Stimulated activated CD8-positive, alpha-beta memory T cell treated with anti-CD3 and anti-CD28 coated beads, Interleukin-4, amount 100 ng/mL, for 48 hours (primary cell): ENCODE results near the gene OPRL1.

Source experiments
- DNase-seq: peaks from one replicate; pipeline ENCODE4 v3.0.0-alpha.2; 2020

OPRL1 gene

DNA sequence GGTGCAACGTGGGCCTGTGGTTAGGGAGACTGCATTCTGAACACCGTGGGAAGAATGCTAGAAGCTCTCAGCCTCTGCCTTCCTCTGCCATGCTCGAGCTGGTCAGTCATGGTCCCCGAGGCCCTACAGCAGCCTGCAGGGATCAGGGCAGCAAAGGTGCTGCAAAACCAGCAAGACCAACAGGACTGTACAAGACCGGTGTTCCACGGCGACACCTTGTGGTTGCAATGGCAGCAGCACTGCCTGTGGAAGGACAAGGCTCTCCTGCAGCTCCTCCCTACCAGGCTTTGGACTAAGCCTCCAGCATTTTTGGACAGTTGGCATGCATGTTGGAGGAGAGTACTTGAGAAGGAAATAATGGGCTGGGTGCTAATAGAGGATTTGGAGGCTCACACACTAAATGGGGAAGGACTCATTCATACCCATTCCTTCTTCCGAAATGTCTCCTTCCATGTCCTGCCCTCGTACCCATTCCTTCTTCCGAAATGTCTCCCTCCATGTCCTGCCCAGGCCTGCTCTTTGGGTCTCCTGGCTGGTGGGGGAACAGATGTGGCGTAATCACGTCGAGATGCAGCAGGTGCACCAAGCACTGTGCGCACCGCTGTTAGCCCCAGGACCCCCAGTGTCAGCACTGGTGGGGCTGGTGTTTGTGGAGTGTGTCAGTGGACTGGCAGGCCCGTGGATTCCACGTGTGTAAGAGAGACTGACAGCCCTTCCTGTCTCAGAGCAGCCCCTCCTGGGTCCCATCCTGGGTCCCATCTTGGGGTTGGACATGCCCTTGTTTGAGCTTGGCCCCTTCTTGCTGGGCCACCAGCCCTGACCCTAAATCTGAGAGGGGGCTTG, 65.8 kb downstream of the OPRL1 start:
- DNase-seq, result peak; percentile 60

DNA sequence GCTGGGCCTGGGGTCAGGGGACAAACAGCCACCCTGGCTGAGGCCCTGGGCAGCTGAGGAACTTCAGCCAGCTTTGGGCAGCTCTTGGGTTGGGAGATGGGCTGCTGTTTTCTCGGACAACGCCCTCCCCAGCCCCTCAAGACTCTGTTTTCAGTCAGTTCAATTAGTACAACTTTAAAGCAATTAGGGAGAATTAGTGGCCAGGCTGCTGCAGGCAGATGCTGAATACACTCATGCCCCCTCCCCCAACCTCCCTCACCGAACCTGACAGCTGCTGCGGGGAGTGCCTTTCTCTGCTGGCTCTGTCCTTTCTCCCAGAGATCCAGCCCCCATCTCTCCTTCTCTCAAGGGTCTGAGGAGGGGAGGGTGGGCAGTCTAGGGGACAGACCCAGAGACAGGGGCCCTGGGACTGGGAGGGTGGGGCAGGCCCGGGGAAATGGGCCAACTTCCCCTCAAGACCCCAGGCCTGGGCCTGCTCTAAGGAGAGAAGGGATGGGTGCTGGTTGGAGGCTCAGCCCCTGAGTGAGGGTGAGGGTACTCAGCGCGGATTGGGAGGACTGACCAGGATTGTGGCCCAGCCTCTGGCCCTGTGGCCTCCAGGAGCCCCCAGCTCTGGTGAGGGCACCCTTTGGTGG, 66.5 kb downstream of the OPRL1 start:
- no peak for DNase-seq

DNA sequence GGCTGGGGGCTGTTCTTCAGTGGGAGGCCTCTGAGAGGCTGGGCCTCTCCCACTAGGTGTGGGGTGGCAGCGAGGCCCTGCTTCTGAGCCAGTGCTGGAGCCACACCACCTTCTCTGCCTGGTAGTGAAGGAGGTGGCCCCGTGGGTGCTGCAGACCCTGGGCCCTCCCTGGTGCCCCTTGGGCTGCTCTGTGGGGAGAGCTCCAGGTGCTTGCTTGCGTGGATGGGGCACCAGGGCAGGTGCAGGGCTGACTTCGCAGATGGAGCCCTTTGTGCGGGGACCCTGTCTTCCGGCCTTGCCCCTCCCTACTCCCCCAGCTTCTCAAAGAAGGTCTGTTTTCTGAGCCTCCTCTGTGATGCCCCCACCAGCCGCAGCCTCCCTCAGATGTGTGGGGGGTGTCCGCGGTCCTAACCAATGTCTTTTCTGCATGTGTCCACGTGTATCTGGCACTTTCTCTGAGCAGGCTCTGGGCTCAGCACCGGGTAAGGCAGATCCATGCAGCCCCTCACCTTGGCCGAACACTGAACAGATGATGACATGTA, 67.1 kb downstream of the OPRL1 start:
- no peak for DNase-seq

GRCh38 chr20:64148581-64148980, 68.7 kb downstream of the OPRL1 start:
- DNase-seq, result no peak

- DNase-seq, result no peak
Measured at GRCh38 chr20:64149141-64149540, 69.3 kb downstream of the OPRL1 start.

GRCh38 chr20:64149809-64150560, 70.1 kb downstream of the OPRL1 start:
- DNase-seq, result no peak
